Measurements from ENCODE around the gene GIMAP5.

The GIMAP5 gene

DNA sequence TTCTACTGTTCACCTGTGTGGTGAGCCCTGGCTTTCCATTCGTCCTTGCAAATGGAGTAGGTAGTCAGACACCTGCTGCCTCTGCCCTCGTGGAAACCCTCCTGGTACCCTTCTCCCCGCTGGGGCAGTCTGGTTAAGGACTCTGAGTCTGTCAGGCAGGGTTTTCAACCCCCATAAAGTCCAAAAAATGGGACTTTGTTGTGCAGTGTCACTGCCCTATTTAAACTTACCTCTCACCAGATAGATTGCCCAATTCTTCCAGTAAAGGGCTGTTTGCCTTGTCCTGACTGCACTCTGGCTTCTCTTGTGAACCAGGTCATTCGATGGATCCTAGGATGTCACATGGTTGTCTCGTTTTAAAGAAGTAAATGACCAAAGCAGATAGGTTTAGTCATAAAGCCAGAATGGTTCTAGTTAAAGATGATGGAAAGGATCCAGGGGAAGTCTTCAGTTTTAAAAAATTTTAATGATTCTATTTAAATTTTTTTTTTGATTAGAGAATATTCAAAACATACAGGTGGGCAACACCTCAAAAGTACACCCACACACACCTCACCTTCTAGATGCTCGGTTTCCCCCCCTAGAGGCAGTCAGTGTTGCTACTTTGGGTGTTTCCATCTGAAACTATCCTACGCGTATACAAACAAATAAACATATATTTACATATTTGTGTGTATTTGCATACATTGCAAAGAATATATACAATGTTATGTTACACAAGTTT is 41.0 kb downstream of the GIMAP5 start:
- no peak for DNase-seq

DNA sequence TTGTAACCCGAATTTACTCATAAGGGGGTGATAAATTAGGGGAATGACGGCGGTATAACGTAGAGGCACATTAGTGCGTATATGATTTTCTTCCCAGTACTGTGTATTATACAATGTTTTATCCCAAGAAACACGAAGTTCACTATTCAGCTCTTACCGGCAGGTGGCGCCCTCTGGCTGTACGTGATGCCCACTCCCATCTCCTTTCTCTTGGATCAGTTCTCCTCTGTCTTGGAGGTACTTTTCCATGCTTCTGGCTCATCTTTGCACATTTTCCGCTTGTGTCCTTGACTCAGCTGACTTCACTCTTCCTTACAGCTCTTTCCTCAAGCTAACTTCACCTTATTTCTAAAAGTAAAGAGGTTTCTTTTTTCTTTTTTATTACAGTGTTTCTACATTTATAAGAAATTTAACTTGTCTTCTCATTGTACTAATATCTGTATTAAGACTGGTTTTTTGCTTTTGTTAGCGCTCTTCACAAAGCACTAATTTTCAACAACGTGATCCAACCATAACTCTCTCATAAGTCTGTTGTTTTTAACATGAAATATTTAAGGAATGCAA is 41.6 kb downstream of the GIMAP5 start:
- peak; percentile 74 for DNase-seq

DNA sequence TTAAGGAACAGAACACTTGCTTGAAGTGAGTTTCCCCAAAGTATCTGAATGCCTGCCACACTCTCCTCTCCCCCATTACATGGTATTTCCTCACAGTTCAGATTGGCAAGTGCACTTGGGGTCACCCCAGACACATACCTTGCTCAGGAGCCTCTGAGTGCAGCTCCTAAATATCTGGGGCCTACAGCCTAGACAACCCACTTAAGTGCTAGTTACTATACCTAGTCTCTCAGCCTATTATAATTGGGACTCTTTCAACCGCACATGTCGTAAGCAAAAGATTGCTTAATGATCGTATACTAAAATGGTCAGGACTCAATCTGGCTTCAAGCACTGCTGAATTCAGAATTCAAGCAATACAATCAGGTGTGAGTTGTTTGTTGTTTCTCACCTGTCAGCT is 43.1 kb downstream of the GIMAP5 start:
- DNase-seq: no peak

DNA sequence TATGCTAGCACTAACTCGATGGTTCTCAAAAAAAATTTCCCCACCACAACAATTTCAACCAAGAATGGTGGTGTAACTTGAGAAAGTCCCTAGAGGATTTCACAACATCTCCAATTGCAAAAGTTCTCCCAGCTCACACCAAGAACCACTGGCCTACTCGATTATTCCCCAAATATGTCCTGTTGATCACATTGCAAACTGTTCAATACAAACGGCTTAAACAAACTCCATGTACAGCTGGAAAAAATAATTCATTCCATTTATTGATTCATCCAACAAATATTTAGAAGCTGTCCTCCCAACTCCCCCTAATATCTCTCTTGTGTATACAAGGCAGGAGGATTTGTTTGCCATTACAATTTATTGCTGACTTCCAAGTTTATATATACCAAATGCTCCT is 43.9 kb downstream of the GIMAP5 start:
- DNase-seq: no peak

DNA sequence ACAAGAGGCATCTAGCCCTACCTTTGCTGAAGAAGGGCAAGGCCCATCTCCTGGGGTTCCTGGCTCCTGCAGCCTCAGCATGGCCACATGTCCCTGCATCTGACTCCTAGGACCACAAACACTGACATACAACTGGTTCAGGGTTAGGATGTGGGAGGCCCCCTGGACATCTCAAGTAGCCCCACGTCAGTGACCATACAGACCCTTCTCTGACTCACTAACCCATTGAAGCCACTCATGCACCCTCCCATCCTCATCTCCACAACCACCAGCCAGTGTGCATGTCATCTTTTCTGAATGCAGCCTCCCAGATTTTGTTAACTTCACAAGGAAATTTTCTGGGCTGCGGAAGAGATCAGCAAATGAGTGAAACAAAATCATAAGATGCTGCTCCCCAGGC is 44.7 kb downstream of the GIMAP5 start:
- no peak for DNase-seq

DNA sequence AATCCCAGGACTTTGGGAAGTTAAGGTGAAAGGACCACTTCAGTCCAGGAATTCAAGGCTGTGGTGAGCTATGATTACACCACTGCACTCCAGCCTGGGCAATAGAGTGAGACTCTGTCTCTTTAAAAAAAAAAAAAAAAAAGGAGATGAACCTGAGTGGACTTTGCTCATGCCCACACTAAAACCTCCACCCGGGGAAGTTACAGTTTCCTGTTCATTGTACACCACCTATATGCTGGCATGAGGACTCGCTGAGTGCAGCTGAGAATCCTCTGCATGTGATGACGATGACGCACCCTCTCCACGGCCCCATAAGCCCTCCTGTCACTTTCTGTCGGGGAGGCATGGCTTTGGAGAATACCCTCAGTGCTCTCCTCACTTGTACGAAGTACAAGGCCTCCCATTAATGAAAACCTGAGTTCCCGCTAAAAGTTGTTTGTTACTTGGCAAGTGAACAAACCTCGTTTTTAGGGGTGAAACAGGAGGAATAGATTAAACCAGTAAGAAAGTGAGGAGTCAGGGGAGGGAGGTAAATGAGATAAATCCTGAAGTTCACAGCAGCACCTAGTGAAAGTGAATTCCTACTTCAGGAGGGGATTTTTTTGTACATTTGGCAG is 47.0 kb downstream of the GIMAP5 start:
- no peak for DNase-seq

DNA sequence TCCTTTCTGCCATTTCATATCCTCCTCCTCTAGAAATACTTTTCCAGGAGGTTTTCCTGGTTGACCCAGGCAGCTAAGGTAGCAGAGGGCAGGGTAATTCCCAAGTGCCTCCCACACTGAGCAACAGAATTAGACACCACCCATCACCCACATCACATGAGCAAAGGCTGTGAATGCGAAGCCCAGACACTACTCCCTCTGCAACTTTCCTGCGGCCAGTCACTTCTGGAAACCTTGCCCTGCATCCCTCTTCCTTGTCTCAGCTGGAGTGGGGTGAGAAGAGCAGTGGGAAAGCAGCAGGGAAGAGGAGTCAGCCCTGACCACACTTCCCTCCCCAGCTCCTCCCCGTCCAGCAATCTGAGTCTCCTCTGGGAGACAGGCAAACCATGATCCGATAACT is 47.7 kb downstream of the GIMAP5 start:
- no peak for DNase-seq

DNA sequence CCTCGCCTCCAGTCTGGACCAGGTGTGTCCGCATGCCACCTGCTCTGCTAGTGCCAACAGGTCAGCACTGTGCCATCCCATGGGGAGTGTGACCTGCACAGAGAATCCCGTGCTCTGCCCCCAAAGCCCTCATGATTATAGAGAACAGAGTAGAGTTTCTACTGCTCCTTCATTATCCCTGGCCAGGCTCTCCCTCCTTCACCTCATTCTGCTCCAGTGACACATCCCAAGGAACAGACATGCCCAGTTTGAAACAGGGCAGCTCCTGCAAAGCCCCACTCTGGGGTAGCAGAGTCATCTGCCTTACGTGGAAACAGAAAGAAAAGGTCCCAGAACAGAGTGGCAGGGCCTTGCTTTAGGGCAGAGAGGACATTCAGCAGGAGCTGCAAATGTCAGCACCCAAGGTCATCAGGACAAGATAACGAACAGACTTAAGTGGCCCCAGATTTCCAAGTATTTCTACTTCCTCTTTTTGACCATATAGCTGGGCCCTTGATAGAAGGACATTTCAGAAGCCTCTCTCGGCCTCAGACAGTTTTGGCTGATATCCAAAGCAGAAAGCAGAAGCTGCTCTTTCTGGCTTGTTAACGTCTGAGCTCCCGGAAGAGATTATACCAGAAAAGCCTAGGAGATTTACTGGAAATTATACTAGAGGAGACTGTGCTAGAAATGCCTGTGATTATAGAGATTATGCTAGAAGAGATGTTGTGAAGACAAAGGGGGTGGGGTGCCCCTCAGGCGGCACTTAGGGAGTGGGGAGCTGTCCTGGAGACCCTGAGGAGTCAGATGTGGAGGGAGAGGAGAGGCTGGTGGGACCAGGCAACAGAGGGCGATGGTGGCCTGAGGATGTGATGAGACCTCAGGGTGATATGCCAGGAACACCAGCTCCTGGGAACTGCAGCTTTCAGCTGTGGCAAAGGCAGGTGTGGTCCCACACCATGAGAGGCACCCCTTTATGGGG is 50.4 kb downstream of the GIMAP5 start:
- DNase-seq: peak; percentile 9

DNA sequence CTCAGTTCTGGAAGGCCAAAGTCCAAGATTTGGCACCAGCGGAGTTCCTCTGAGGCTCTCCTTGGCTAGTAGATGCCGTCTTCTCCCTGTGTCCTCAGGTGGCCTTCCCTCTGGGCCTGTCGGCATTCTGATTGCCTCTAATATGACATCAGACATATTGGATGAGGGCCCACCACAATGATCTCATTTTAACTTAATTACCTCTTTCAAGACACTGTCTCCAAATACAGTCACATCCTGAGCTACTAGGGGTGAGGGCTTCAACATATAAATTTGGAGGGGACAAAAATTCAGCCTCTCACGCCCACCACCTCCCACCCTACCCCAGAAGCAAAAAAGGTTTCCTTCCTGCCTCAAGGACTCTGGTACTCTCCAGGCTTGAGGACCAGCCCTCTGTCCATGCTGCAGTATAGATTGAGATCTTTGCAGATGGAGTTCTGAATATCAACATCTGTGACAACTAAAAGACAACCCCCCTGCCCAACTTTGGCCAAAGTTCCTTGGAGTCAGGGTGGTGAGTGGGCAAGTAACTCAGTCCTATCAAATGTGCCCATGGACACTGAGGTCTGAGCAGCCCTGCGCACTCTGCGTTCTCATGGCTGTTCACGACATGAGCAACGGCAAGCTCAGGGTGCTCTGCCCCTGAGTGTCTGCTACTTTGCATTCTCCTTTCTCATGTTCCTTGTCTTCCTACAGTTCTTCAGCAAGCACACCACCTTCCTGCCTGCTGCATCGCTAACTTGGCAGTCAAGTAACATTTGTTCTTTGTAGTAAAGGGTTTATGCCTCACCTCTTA is 51.5 kb downstream of the GIMAP5 start:
- no peak for DNase-seq

DNA sequence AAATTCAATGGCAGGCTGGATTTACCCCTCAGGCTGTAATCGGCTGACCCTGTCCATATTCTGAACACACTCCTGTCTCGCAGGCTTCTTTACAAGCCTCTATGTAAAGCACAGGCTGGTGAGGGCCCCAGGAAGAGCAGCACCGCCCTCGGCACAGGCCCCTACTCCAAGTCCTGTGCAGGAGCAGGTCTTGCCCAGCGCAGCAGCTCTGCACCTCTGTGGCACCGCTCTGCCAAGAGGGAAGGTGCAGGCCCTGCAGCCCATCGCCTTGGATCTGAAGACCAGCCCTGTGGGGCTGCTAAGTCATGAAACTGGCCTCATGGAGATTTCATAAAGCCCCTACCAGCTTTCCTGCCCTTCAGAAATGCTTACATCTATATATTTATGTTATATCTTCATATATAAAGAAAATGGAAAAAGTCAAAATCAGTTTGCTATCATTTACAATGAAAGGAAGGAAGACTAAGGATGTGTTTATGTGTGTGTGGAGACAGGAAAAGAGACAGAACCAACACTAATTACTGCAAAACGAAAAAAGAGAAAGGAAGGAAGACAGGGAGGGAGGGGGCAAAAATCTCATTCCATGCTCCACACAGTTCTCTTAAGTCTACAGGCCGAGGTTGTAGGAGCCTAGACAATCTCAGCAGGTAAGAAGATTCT is 53.3 kb downstream of the GIMAP5 start:
- DNase-seq: no peak

DNA sequence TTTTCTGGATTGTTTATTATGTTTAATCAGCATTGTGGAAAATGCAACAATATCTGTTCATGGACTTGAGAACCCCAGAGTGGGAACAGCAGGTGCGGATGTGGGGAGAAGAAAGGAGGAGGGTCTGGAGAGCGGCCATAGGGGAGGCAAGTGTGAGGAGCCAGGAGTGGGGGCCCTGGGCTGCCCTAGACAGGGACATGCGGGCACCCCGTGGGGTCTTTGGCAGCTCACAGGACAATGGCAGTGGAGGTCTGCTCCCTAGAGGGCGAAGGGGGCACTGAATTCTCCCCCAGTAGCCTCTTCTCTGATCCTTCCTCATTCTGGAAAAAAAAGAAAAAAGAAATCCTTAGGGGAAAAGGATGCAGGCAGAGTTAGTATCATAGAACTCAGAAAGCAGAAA is 54.1 kb downstream of the GIMAP5 start:
- DNase-seq: no peak

DNA sequence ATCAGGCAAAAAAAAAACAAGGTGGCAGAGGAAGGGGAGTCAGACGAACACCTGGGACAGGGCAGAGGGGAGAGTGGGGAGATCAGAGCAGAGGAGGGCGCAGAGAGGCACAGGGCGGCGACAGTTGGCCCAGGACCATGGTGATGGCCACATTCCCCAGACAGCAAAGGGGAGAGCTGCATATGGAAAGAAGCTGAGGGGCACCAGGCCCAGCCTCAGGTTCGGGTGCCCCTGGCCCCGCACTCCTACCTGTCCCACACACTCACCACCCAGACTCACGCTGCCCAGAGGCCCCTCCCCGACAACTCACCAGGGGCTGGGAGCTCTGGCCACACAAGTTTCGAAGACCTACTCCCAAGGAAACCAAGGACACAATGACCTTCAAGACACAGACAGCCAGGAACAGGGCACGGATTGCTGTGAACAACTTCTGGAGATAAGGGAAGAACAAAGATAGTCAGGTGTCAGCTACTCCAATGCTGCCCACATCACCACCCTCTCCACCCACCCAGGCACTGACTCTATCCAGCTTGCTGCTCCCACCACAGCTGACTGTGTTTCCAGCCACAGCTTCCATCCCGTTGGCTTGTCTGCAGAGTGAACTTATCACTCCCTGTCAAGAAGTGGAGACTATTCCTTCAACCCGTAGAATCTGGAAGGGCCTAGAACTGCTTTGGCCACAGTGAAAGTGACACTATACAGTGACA is 54.7 kb downstream of the GIMAP5 start:
- no peak for DNase-seq
